Stomach smooth muscle (tissue), 2 donors: ENCODE measurements around the gene KREMEN1.

Source experiments
- H3K27ac ChIP-seq: one replicate; pipeline ENCODE4 v1.7.0; 2013; ENCODE audit warnings: mild to moderate bottlenecking, low read length, inconsistent platforms
- H3K27me3 ChIP-seq, 2 donors: one replicate each; pipeline ENCODE4 v1.7.0; 2013; ENCODE audit warnings: low read length in 2 of 2; ENCODE audit not compliant: insufficient read depth in 2 of 2, control insufficient read depth in 1 of 2
- H3K36me3 ChIP-seq, 2 donors: one replicate each; pipeline ENCODE4 v1.7.0; 2013; ENCODE audit warnings: low read length in 2 of 2; ENCODE audit not compliant: control insufficient read depth in 2 of 2, insufficient read depth in 2 of 2
- H3K4me1 ChIP-seq: one replicate; pipeline ENCODE4 v1.7.0; 2013; ENCODE audit warnings: low read length; ENCODE audit not compliant: control insufficient read depth, insufficient read depth
- H3K4me3 ChIP-seq, 2 donors: one replicate each; pipeline ENCODE4 v1.7.0; 2013; ENCODE audit warnings: low read length in 2 of 2
- H3K9ac ChIP-seq, 2 donors: one replicate each; pipeline ENCODE4 v1.7.0; 2013; ENCODE audit warnings: low read length in 2 of 2, mild to moderate bottlenecking in 1 of 2
- H3K9me3 ChIP-seq, 2 donors: one replicate each; pipeline ENCODE4 v1.7.0; 2013; ENCODE audit warnings: low read length in 2 of 2; ENCODE audit not compliant: control insufficient read depth in 2 of 2
- donor health status: healthy.
- donor health status: Pancreatic carcinoma.

Gene KREMEN1

DNA sequence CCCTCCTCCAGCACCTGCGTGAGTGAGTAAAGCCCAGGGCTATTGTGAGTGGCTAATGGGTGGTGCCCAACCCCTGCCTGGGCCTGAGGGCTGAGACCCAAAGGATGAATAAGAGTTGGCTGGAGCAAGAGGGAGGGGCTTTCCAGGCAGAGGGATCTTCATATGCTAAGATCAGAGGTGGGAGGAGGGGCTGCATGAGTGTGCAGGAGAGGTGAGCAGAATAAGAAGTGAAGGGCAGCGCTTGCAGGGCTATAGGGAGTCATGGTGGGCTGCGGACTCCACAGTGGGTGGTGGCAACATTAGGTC is 136.7 kb downstream of the KREMEN1 start:
- Histone ChIP-seq H3K9ac (no peak overlapping the region), H3K4me3 (no peak overlapping the region), H3K27ac (no peak overlapping the region), H3K4me1 (peaks cover 6% of the 10 kb centered on the region), H3K27me3 (no peaks in the 10 kb centered on the region), H3K36me3 (no peaks in the 10 kb centered on the region), H3K9me3 (no peaks in the 10 kb centered on the region)

DNA sequence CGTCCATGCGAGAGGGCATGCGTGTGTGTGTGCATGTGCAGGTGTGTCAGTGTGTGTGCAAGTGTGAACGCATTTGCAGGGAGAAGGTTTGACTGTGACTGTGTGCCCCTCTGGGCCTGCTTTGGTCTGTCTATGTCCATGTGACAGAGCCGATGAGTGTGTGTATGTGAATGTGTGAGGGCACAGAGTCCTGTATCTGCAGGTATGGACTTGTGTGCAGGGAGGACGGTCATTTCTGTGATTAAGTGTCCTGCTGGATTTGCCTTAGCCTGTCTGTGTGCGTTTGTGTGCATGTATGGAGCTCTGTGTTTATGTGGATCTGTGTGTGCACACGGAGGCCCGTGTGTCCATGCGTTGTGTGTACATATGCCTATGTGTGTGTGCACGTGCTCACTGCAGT is 138.2 kb downstream of the KREMEN1 start:
- Histone ChIP-seq H3K36me3 (no peaks in the 10 kb centered on the region), H3K4me3 (no peak overlapping the region), H3K27me3 (no peaks in the 10 kb centered on the region), H3K27ac (no peak overlapping the region), H3K4me1 (peaks cover 4% of the 10 kb centered on the region), H3K9me3 (no peaks in the 10 kb centered on the region), H3K9ac (no peak overlapping the region)

DNA sequence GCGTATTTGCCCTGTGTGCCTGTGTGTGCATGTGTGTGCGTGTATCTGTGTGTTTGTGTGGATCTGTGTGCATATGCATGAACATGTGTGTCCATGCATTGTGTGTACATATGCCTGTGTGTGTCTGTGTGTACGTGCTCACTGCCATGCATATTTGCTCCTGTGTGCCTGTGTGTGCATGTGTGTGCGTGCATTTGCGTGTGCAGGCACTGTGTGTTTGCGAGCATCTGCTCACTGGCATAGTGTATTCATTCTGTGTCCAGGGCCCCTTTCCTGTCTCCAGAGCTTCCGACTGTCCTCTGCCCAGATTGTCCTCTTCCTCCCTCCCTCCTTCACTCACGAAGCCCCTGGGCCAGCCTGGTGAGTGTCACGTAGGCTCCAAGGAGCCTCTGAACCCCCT is 138.6 kb downstream of the KREMEN1 start:
- H3K4me3 ChIP-seq, result no peak overlapping the region
- no peaks in the 10 kb centered on the region for H3K9me3 ChIP-seq
- H3K27ac ChIP-seq, result no peak overlapping the region
- H3K4me1 ChIP-seq, result no peaks in the 10 kb centered on the region
- H3K36me3 ChIP-seq, result no peaks in the 10 kb centered on the region
- no peak overlapping the region for H3K9ac ChIP-seq
- no peaks in the 10 kb centered on the region for H3K27me3 ChIP-seq

DNA sequence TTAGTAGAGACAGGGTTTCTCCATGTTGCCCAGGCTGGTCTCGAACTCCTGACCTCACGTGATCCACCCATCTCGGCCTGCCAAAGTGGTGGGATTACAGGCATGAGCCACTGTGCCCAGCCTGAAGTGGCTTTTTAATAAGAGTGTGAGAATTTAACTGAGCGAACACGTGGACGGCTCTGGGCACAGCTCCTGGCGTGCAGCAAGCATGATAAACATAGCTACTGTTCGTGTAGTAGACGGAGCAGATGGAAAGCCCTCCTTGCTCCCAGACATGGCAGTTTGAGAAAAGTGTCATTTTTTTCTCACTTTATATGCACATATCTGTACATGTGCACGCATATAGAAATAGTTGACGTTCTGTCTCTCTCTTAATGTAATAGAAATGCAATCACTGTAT is 139.9 kb downstream of the KREMEN1 start:
- Histone ChIP-seq H3K27me3 (no peaks in the 10 kb centered on the region), H3K9ac (no peak overlapping the region), H3K9me3 (no peaks in the 10 kb centered on the region), H3K27ac (no peak overlapping the region), H3K4me3 (no peak overlapping the region), H3K36me3 (no peaks in the 10 kb centered on the region), H3K4me1 (no peaks in the 10 kb centered on the region)

DNA sequence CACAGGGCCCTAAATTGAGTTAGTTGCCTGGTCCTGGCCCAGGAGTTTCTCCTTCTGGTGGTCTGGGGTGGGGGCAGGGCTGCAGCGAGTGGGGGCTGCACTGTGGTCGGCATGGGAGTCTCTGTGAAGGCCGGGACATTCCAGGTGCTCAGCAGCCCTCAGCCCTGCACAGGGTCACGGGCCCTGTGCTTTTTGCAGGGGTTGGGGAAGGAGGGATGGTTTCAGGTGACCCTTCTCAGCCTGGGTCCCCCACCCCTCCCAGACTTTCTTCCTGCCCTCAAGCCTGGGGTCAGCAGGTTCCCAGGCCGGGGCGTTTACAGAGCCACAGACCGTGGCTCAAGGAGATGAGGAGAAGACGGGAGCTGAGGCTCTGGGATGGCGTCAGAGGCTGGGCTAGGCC is 140.7 kb downstream of the KREMEN1 start:
- no peak overlapping the region for H3K4me3 ChIP-seq
- no peaks in the 10 kb centered on the region for H3K27me3 ChIP-seq
- H3K9me3 ChIP-seq, result no peaks in the 10 kb centered on the region
- no peak overlapping the region for H3K9ac ChIP-seq
- H3K27ac ChIP-seq, result no peak overlapping the region
- H3K36me3 ChIP-seq, result no peaks in the 10 kb centered on the region
- no peaks in the 10 kb centered on the region for H3K4me1 ChIP-seq

DNA sequence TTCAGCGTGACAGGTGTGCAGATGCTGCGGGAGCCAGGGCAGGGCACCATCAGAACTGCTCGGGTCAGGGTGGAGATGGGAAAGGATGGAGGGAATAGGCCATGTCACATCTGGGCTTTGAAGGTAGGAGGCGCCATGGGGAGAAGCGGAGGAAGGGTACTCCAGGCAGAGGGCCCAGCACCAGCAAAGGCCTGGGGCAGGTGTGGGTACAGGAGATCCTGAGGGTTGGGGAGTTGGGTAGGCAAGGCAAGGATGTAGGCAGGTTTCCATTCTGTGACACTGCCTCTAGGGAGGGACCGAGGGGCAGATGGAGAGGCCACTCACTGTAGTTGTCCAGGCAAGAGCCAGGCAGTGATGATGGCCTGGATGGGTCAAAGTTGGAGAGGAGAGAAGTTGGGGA is 141.4 kb downstream of the KREMEN1 start:
- H3K27ac ChIP-seq, result no peak overlapping the region
- no peak overlapping the region for H3K4me3 ChIP-seq

DNA sequence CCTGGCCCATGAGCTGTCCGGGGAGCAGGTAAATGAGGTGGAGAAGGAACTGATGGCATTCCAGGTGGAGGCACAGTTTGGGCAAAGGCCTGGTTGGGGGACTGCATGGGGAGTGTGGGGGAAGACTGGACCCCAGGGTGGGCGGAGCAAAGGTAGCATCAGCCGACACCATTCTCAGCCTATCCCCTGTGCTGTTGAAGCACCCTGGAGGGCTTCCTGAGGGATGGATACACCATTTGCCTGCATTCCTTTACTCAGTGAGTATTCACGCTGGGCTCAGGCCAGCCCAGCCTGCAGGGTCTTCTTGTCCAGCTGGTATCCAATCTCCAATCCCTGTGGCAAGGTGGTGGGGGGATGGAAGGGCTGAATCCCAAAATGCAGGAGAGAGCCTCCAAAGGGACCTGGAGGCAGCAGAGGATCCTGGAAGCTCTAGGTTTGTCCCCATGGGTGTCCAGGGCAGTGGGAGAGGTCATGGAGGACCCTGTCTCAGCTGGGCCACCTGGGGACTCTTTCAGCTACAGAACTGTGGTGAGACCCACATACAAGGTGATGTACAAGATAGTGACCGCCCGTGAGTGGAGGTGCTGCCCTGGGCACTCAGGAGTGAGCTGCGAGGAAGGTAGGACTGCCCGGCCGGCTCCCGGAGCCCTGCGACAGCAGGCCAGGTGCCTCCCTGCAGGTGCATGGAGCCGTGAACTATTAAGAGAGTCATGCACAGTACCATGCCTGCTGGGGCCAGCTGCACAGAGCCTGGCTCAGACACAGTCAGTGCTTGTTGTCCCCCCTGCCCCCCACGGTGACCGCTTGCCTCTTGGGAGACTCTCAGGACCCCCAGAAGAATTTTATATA is 142.4 kb downstream of the KREMEN1 start:
- Histone ChIP-seq H3K9me3 (no peaks in the 10 kb centered on the region), H3K4me3 (no peak overlapping the region), H3K27ac (no peak overlapping the region), H3K9ac (no peak overlapping the region), H3K4me1 (peaks cover 5% of the 10 kb centered on the region), H3K36me3 (no peaks in the 10 kb centered on the region), H3K27me3 (no peaks in the 10 kb centered on the region)

More for the DNA sequence above, 141.4 kb downstream of the KREMEN1 start:
- no peaks in the 10 kb centered on the region for H3K4me1 ChIP-seq
- H3K9ac ChIP-seq, result no peak overlapping the region
- no peaks in the 10 kb centered on the region for H3K36me3 ChIP-seq
- no peaks in the 10 kb centered on the region for H3K27me3 ChIP-seq
- H3K9me3 ChIP-seq, result no peaks in the 10 kb centered on the region

DNA sequence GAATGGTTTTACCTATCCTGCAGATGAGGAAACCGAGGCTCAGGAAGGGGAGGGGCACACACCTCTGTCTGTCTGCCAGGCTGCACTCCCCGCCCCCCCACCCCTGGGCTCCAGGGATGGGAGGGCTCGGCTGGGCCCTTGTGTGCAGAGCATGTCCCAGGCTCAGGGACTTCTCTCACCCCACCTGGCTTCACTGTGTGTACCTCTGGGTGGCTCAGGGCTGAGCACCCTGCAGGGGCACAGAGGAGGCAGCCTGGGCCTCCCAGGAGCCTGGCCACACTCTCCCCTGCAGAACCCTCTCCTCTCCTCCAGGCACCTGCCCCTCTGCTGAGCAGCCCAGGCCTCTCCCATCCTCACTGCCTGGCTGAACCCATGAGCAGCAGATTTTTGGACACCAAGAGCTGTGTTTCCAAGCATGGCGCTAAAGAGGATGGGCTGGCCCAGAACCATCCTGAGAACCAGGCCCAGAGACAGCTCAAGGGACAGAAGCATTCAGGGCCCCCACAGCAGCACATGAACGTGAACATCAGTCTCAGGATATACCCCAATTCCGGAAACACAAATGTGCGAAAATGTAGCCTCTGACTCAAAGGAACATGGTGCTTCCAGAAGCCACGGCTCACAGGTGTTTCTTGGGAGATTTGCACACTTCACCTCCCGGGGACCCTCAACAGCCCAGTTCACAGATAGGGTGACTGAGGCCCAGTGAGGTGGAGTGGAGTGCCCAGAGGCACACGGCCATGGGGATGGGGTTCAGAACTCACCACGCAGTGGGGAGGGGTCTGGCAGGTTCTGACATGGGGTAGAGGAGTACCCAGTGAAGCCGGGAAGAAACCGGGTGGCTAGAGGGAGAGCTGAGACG is 143.4 kb downstream of the KREMEN1 start:
- no peak overlapping the region for H3K9ac ChIP-seq
- no peaks in the 10 kb centered on the region for H3K27me3 ChIP-seq
- no peak overlapping the region for H3K4me3 ChIP-seq
- no peak overlapping the region for H3K27ac ChIP-seq
- no peaks in the 10 kb centered on the region for H3K36me3 ChIP-seq
- no peaks in the 10 kb centered on the region for H3K9me3 ChIP-seq
- peaks cover 10% of the 10 kb centered on the region for H3K4me1 ChIP-seq

DNA sequence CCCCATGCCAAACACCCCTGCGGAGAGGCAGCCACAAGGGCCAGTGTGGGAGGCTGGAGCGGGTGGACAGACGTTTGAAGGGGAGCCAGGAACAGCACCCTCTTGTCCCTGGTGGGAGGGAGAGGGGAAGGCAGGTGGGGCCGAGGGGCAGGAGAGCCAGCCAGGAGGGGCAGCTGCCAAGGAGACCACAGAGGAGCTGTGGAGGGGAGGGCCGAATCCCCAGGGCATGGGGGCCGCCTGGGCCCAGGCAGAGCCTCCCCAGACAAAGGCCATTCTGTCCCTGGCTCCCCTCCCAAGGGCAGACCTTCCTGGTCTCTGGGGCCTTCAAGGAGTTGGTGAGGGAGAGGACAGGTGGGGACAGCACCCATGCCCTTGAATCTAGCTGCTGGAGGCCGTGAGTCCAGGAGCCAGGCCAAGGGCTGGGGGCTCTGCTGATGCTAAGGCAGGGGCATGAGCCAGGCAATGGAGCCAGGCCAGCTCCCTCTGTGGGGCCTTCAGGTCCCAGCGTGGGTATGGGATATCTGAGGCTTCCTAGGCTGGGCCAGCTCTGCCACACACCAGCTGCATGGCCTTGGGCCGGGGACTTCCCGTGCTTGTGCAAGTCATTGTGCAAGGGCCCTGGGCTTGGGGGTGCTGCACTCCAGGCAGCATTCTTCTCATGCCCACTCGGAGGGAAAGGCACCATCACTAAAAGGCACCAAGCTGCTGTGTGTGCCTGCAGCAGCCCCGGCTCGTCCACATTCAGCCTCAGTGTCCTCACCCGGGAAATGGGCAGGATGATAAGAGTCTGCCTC is 144.2 kb downstream of the KREMEN1 start:
- H3K36me3 ChIP-seq, result no peaks in the 10 kb centered on the region
- no peak overlapping the region for H3K4me3 ChIP-seq
- no peak overlapping the region for H3K9ac ChIP-seq
- H3K4me1 ChIP-seq, result peaks cover 10% of the 10 kb centered on the region
- H3K9me3 ChIP-seq, result no peaks in the 10 kb centered on the region
- H3K27ac ChIP-seq, result no peak overlapping the region
- H3K27me3 ChIP-seq, result no peaks in the 10 kb centered on the region
